GM04504 (cell line): ENCODE measurements around the gene PRKAG1.

Source experiments
- DNase-seq: peaks from one replicate; pipeline ENCODE4 v3.0.0-alpha.2; 2012; ENCODE audit warnings: low read depth

PRKAG1 gene

DNA sequence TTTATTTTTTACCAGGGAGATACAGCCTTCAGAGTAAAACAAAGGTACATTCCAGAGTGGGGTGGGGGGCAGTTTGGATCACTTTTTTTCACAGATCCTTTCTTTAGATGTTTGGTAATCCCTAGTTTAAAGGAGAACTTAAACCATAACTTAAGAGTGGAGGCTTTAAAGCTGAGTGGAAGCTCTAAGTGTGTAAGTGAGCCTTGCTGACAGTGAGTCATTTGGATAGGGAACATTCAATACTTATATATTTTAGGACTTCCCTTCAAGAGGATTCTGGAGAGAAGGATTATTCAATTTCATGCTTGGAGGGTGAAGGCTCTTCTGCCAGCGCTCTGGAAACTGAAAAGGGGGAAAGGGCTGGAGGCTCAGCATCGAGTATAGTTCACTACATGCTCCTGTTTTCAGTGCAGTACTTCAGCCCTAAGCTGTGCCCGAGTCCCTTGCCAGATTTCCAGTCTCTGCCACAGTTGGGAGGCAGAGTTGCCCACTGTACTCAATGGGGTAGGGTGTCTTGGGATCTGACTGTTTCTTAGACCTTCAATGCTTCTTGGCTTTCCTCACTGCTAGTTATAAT, 8.4 kb downstream of the PRKAG1 start:
- DNase-seq: no peak

DNA sequence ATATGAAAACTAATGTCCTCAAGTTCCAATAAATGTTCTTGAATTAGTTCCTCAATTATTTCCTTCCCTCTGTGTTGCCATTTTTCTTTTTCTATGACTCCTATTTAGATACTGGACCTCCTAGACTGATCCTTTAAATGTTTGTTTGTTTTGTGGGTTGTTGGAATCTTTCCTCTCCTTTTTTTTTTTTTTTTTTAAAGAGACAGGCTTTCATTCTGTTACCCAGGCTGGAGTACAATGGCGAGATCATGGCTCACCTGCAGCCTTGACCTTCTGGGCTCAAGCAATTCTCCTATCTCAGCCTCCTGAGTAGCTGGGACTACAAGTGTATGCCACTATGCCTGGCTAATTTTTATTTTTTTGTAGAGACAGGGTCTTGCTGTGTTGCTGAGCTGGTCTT, 9.6 kb downstream of the PRKAG1 start:
- no peak for DNase-seq

DNA sequence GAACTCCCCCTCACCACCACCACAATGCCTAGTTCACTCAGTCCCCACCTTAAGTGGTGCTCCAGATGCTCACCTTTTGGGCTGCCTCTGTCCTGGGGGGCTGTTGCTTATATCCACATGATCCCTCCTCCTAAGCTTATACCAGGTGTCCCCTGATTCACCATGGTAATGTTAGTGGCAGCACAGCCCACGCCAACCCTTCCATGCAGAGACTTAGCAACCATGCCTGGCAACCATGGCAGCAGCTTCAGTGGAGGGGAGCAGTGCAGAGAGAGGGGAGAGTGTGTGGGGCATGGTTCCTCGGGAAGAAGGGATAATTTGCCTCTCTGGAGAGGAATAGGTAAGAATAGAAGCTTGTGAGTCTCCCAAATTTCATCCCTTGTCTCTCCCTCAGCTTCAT, 18.2 kb downstream of the PRKAG1 start:
- DNase-seq: no peak

DNA sequence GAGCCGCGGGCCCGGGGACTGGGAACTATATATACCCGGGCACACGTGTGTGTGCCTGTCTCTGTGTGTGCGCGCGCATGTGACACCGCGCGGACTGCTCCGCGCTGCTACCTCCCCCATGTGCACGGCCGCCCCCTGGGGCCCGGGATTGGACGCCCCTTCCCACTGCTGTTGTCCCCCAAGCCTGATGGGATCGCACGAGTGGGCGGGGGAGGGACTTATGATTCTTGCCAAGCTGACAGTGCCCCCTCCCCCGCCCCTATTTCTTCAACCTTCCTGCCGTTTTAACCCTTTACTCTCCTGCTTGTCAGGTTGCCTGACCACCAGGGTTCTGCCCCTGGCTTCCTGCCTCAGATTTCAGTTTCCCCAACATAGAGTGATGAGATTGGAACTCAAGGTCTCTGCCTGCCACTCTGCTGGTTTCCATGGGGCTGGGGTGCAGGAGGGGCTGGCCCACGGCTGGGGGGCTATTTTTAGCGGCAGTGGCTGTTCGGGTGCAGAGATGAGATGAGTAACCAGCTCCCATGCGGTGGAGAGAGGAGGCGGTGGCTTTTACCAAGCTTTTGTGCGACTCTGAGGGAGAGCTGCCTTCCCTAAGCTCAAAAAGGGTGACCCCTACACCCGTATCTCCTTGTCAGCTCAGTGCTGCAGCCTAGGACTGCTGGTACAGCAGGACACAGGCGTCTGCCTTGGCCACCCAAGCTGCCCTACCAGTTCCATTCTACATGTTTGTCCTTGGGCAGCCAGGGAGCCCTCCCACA, 19.0 kb downstream of the PRKAG1 start, which contains the start of gene DDN:
DDN (minus strand) TSS at position 5 of the 761 bp plus-strand sequence. CDS start 88 bp downstream, outside the sequence.
- no peak for DNase-seq

DNA sequence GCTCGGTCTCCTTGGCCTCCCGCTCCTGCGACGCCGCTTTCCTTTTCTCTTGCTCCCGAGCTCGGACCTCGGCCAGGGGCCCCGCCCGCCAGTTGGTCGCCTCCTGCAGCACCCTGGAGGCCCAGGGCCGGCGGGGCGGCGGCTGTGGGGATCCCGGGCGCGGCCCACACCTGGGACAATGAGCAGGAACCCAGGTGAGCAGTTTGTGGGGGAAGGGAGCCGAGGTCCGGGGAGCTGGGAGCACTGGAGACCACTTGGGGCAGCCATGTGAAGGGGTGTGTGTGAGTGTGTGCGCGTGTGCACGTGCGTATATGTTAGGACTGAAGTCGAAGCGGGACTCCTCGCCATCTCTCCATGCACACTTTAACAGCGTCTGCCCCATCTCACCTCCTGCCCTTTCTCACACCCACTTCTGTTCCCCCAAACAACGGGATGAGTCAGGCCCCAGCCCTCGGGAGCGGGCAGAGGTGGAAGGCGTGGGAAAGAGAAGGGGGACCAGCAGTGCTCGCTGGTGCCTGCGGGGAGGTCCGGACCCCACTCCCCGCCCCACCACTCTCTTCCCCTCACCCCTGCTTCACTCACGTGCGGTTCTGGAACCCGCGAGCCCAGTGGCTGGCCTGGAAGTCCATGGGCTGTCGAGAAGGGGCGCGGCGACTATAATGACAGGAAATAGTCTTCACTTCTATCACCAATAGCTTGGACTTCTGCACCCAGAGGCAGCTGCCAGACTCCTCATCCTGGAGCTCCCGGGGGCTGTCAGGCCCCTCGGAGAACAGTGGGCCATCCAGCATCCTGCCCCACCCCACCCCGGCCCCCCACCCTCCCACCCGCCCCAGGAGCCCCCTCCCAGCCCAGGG, 19.9 kb downstream of the PRKAG1 start:
- DNase-seq: no peak

DNA sequence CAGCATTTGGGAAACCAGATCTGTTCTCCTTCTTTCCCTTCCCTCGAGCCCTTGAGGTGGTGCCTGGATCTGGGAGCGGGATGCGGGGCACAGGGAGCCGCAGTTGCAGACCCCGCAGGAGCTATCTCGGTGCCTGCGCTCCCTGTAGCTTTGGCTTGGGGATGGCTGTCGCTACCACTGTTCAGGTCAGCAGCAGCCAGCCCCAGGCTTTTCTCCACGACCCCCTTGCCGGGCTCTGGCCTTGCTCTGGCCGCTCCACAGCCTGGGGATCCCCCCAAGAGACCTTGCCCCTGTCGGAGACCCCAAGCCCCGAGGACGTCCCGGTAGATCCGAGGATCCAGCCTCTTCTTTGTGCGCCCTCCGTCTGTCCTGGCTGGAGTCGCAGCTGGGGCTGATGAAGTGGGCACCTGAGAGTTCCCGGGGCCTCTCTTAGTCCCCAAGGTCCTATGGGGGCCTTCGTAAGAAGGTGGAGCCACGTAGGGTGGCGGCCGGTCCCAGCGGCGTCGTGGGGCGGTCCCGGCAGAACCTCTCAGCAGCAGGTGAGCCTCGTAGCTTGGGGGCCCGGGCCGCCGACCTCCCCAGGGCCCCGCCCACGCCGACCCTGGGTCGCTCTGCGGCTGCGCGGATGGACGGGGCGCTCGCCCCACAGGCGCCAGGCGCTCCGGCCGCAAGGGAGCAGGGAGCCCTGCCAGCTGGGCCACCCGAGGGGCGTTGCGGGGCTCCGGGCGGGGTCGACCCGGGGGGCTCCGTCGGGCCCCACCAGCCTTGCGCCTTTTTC, 20.7 kb downstream of the PRKAG1 start:
- DNase-seq: no peak

DNA sequence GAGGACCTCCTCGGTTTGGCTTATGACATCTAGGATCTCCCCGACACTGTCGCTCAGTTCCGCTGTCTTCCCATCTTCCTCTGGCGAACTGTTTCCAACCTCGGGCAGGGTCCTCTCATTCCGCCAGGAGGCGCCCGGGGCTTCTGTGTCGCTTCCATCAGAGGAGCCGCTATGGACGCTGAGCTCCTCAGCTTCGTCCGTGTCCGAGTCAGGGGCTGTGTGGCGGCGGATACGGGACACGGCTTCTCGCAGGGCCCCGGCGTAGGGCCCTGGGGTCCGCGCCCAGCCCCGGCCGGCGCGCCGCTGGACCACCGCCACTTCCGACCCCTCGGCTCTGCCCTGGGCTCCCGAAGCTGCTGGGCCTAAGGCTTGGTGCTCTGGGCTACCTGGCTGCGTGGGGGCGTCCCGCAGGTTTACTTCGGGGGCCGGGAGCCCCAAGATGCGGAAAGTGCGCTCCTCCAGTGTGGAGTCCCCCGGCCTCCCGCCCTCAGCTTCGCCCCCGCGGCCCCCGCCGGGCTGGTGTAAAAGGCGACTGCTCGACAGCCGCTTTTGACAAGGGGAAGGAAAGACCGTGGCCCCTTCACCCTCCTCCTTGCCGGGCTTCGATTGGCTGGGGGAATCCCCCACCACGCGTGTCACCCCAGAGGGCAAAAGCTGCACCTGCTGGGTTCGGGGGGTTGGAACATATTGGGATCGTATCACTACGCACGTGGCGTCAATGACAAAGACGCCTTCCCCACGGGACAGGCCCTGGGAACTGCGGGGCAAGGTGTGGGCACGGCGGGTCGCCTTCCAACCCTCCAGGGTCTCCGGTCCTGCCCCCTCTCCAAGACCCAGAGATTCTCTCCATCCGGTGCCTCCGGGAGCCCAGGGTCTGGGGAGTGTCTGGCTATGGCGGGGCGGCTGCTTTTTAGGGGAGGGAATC, 21.5 kb downstream of the PRKAG1 start:
- no peak for DNase-seq

DNA sequence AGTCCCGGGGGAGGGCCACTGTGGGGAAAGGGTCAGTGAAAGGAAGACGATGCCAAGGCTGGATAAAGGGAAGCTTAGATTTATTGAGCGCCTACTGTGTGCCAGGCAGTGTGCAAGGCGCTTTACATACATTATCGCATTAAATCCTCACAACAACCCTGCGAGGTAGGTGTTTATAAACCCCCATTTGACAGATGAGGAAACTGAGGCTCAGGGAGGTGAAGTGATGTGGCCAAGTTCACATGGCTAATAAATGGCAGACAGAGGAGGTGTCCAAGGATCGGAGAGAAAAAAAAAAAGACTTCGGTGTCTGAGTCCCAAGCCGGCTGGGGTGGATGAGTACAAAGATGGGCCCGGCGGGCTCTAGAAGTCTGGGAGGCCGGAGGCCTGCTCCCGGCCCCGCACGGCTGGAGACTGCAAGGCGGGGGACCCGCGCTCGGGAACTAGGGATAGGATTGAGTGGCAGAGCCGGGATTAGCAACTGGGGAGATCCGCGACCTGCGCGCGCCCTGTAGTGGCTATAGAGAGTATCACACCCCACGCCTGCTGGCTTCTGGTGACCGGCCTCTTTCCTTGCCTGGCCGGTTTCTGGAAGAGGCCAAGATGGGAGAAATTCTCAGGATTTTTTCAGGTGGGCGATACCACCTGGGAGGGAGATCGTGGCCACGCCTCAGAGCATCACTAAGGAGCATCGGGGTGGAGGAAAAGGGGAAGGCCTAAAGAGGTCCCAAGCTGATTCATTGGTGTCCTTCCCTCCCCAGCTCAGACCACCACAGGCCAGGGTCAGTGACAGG, 23.3 kb downstream of the PRKAG1 start:
- DNase-seq: no peak

DNA sequence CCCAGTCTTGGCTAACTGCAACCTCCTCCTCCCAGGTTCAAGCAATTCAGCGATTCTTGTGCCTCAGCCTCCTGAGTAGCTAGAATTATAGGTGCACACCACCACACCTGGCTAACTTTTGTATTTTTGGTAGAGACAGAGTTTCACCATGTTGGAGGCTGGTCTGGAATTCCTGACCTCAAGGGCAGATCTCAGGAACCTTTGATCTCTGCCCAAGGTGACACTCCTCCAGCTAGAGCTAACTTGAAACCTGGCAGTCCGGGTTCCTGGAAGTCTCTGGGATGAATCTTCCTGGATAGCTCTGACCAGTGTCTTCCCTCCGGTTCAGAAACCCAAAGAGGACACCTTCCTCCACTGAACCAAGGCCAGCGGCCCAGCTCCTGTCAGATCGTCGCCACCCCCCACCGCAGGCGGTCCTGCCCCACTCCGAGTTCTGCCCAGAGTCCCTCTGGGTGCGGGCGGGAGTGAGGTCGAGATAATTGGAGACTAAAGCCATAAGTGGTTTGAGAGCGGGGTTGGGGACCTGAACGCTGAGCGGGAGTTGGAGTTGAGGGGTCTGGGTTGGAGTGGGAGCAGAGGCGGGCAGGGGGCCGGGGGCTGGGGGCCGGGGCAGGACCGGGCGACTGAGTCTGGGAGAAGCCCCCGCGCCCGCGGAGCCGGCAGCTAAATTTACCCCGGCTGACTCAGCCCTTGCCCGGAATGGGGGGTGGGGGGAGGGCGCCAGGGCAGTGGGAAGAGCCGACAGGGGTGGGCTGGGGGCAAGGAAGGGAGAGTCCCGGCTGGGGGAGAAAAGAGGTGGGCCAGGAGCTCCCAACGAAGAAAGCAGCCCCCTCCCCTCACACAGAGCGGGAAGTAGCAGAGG, 24.1 kb downstream of the PRKAG1 start:
- DNase-seq: no peak

DNA sequence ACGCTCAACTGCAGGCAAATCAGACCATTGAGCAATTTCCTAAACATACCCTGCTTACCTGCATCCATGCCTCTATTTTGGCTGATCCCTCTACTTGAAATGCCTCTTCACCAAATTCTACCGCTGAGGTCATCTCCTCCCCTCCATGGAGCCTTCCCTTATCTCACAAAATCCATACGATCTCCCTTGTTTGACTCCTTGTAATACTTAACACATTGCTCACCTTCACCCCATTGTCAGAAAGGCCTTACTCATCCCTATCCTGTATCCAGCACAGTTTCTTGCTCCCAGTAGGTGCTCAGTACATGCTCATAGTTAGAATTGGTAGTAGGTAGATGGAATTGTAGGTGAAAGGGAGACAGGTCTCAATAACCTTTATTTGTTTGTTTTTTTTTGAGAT, 24.8 kb downstream of the PRKAG1 start:
- DNase-seq: no peak

DNA sequence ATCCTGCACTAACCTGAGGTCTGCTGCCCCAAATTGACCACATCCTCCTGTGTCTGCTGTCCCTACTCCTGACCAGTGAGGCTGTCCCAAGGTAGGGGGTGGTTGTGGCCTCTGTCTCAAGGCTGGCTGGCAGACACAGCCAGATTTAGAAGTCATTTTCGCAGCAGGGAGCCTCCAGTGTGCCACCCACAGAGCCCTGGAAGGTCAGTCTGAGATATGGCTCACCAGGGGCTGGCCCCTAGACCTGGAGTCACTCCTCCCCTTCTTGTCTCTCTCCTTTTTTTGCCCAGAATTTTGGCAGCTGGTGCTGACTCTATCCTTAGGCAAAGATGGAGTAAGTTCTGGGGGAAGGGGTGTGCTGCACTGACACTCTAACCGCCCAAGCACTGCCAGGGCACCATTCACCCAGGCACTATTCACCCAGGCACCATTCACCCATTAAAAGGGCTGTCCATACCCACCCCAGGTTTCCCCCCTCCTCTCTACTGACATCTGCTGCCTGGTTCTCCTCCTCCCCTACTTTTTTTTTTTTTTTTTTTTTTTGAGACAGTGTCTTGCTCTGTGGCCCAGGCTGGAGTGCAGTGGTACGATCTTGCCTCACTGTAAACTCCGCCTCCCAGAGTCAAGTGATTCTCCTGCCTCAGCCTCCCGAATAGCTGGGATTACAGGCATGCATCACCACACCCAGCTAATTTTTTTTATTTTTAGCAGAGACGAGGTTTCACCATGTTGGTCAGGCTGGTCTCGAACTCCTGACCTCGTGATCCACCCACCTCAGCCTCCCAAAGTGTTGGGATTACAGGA, 27.1 kb downstream of the PRKAG1 start:
- no peak for DNase-seq

DNA sequence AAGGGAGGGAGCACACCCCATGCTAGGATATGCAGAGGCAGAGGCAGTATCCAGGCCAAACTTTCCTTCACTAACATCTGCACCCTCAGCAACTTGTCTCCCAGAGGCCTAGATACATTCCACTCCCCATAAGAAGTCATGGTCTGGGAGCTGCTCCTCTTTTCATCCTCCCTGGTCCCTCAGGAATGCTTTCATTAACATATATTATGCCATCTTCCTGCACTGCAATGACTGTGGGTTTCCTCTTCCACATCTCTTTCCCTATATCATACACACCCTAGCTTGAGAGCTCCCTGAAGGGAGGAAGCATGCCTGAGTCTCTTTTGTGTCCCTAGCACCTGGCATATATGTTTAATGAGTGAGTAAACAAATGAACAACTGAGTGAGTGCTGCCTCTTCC, 28.0 kb downstream of the PRKAG1 start:
- DNase-seq: no peak

DNA sequence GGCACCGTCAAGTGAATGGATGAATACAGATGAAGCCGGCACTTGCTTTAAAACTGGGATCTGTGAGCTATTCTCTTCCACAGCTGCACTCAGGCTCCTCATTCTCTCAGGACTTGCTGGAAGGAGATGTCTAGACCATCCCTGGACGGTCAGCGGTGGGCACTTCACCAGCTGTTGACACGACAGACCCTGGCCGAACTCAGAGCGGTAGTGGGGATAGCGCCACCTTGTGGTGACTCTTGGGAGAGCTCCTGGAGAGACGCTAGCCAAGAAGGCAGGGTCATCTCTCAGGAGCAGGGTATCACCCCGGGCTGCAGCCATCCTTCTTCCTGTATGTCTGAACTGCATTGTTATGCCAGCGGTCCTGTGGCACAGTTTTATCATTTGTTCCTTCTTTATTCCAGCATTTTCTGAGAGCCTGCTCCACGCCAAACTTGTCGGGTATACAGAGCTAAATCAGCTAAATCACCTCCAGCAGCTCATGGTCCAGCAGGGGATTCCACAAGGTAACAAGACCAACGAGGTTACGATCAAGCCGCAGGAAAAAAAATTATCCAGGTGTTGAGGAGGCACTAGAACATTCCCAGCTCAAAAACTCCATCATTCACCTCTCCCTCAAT, 30.4 kb downstream of the PRKAG1 start:
- no peak for DNase-seq

DNA sequence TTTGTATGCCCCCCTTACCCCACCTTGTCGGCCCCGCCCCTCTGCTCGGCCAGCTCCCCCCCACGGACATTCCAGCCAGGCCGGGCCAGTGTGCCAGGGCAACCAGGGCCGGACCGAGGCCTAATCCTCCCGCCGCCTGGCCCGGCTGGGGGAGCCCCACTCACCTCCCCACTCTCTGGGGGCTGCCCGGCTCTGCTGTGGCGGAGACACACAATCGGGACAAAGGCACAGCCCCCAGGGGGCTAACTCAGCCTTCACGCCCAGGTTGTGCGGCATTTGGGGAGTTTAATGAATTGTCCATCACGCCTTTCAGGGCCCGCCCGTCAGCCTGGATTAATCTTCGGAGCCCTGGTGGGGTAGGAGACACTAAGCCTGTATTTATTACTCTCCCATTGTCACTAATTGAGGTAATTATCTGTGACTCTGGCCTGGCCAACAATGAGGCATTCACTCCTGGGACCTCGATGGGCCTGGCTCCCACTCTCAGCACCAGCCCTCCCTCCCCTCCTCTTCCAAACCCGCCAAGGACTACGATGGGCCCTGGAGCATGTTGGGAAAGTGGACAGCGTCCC, 31.8 kb downstream of the PRKAG1 start:
- DNase-seq: no peak

DNA sequence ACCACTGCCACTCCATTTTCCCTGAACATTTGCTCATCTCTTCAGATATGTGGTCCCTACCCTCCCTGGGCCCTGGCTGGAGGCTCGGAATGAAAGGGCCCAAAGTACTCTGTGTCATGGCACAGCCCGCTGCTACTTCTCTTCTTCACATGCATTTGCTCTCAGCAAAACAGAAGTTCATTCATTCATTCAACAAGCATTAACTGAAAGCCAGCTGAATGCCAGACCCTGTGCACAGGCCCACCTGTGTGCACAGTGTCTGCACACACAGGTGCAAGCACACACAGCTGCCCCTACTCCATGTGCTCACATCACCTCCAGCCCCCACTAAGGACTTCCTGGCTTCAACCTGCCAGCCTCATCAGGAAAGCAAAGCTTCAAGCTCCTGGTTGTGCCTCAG, 32.7 kb downstream of the PRKAG1 start:
- DNase-seq: no peak

DNA sequence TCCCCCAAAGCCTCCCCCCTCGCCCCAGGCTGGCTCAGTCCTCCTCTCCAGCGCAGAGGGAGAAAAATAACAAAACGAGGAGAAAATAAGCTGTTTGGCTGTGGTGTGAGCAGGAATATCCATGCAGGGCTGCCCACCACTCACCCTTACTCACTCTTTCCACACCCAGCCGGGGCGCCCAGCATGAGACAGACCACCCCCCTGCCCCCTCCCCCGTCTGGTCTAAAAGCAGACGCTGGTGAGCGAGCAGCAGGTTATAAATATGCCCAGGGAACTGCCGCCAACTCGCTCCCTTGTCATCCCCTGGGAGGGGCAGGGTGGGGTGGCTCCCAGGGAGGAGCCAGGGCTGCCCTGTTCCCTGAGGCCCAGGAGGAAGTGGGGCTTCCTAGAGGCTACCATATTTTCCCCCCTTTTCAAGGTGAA, 33.1 kb downstream of the PRKAG1 start:
- DNase-seq: no peak

DNA sequence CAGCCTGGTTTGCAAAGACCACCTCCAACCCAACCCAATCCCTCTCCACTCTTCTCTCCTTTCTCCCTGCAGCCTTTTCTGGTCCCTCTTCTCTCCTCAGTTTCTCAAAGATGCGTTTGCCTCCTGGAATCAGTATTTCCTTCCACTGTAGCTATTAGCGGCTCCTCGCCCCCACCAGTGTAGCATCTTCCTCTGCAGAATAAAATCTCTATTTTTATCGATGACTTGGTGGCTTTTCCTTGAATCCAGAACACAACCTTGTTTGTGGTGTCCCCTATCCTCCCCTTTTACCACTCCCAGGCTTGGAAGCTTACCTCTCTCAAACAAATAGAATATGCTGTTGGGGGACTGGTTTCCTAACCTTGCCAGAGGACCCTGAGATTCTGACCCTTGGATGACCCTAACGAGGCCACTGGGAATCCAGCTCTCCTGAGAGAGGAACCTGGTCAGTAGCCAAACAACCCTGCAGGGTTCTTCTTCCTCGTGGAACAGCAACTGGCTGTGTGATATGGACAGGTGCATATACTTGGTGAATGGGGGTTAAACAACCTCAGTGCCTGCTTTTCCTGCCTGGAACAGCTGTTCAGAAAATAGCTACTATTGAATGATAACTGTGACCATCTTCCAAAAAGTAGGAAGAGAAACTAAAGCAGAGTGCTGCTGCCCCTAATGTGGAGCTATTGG, 36.0 kb downstream of the PRKAG1 start:
- no peak for DNase-seq
